NB4 (cell line): Measurements from ENCODE around the gene RECK.

Source experiments
- CTCF ChIP-seq: IDR thresholded peaks from one replicate; pipeline ENCODE4 v1.5.1; 2012; ENCODE audit warnings: low read depth, low read length
- MAX ChIP-seq: IDR thresholded peaks from 2 replicates; pipeline ENCODE4 v1.6.1; 2011; ENCODE audit warnings: low read depth, low read length

DNA sequence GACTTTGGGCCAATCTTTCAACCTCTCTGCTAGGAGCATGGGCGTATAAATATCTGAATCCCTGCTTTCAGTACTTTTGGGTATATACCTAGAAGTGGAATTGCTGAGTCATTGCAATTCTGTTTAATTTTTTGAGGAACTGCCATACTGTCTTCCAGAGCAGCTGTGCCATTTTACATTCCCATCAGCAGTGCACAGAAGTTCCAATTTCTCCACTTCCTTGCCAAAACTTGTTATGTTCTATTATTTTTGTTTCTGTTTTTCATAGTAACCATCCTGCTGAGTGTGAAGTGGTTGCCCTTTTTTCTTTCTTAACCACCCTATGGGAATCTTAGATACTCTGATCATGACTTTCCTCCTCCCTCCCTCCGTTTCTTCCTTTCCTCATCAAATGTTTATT is 121.4 kb downstream of the RECK start:
- TF ChIP-seq MAX (no peak), CTCF (no peak)
